GM19240 (cell line): ENCODE data around the gene NDUFB8.
"Not testable (repeated sequence)": the region's sequence is repeated elsewhere in the genome, so short reads cannot be mapped to it uniquely, and the experiment has no call there.

ENCODE experiments used
- DNase-seq: peaks from one replicate; pipeline ENCODE4 v3.0.0; 2011; ENCODE audit warnings: low spot score; ENCODE audit not compliant: insufficient read length

Gene NDUFB8

DNA sequence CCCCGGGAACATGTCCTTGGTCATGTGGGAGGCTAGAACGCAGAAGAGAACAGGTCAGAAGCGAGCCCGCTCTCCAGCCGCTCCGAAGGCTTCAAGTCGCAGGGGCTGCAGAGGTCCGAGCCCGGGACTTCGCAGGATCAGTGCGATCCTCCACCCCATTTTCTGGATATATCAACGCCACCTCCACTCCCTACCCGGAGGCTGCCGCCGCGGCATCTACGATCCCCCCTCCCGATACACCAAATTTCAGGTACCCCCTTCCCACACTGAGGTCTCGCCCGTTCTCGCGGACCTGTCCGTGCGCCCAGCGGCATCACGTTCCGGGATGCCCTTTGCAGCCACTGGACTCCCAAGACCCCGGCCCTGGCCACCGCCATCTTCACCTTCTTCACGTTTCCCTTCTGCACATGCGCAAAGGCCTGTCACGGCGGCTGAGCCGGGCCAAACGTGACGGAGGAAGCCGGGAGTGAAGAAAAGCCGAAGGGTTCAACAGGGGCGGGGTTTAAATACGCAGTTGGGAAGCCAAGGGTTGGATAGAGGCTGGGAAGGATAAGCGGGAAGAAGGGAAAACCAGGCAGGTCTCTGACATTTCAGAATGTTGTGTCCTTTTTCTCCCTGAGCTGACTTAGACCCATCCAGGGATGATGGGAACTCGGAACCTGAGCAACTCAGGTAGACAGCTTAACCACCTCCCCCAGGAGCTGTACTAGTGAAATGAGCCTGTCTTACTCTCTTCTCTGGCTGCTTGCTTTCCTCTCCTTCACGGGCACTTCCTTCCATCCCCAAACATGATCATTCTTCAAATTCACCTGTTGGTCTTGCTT, at the start of gene NDUFB8:
Gene NDUFB8, minus strand, starts transcription at position 397 of the 824 bp plus-strand sequence. Its CDS starts 20 bp downstream, at position 377.
- DNase-seq = peak; percentile 68

DNA sequence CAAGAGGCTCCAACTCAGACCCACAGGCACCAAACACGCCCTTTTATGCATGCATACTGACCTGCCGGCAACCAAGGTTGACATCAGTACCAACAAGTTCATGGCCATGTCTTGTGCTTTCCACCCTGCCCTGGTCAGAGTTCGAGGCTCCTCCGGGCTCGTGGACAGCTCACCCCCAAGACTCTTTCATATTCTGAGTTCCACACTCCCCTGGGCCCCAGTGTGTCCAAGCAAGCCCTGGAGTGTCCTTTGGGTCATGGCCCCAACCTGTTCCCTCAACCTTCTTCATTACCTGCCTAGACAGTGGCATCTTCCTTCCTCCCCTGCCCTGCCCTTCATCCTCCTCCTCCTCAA, 46.6 kb upstream of the NDUFB8 start:
- no peak for DNase-seq

DNA sequence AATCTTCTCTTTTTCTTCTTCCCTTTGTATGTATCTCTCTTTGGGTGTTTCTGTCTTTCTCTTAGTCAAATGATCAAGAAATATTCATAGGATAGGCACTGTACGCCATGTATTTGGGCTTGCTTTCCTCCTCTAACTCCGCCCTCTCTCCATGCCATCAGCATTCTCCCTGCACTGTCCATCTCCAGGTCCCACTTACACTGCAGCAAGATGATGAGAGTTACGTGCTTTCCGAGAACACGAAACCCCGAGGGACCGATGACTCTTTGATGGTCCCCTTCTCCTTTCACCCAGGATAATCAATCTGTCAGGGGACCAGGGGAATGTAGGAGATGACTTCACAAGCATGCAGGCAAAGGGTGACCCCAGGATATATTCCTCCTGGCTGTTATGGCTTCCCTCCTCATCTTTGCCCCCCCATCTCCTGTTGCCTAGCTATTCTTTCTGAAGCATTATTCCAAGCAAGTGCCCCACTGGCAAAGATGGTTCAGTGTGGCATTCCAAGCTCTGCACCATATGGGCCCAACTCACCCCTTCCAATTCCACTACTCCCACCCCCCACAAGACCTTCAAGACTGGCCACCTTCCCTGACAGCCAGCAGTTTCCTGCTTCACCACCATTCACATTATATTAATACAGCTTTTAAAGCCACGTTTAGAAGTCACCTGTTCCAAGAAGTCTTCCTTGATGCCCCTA, 46.1 kb upstream of the NDUFB8 start:
- no peak for DNase-seq

DNA sequence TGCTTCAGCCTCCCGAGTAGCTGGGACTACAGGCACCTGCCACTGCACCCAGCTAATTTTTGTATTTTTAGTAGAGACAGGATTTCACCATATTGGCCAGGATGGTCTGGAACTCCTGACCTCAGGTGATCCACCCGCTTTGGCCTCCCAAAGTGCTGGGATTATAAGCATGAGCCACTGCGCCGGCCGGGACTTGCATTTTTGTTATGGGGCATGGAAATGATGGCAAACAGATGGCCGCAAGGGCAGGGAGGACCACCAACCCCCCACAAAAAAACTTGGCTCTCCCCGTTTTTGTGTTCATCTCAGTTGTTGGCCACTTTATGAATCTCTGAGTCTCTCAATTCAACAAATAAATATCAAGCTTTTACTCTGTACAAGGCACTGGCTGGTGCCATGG, 45.5 kb upstream of the NDUFB8 start:
- DNase-seq = not testable (repeated sequence)

DNA sequence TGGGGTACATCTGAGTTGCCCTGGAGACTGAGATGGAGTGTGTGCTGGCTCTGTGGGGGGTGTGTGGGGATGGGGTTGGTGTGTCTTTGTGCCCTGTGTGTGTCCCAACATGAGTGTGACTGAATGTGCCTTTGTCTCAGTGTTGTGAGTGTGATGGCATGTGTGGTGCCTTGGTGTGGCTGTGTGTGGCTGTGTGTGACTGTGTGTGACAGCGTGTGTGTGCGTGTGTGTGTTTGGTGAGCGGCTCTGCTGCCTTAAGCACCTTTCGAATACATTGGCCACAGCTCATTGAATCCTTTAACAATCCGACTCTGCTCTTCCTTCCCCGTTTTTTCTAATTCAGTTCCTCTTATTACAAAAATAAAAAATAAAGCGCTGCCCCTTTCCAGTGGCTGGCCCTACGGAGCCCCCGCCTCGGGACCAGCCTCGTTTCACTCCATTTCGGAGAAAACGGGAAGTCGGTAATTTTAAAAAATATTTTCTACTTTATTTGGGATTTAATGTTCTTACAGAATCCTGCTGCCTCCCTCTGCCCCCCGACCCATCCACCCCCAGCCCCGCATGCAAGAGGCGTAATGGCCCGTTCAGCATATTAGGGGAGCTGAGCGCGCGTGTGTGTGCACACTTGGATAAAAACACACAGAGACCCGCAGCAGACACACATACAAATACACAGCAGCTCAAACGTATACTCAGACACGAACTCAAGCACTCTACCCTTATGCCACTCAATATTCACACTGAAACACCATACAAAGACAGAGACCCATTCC, 41.6 kb upstream of the NDUFB8 start:
- DNase-seq = no peak

DNA sequence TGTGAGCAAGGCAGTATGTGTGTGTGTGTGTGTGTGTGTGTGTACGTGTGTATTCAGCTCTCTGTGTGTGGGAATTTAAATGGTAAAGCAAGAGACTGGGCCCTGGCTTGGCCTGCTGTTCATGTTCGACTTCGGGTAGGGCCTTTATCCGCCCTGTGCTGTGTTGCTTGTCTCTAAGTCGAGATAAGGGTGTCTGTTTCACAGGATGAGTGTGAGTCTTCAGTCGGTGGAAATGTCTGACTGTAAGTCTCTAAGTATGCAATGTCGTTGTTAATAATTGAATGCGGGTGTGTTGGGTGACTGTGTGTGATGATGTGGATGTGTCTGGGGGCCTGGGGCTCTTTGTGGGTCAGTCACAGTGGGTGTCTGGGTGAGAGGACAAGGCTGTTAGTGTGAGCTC, 40.8 kb upstream of the NDUFB8 start:
- DNase-seq = no peak

DNA sequence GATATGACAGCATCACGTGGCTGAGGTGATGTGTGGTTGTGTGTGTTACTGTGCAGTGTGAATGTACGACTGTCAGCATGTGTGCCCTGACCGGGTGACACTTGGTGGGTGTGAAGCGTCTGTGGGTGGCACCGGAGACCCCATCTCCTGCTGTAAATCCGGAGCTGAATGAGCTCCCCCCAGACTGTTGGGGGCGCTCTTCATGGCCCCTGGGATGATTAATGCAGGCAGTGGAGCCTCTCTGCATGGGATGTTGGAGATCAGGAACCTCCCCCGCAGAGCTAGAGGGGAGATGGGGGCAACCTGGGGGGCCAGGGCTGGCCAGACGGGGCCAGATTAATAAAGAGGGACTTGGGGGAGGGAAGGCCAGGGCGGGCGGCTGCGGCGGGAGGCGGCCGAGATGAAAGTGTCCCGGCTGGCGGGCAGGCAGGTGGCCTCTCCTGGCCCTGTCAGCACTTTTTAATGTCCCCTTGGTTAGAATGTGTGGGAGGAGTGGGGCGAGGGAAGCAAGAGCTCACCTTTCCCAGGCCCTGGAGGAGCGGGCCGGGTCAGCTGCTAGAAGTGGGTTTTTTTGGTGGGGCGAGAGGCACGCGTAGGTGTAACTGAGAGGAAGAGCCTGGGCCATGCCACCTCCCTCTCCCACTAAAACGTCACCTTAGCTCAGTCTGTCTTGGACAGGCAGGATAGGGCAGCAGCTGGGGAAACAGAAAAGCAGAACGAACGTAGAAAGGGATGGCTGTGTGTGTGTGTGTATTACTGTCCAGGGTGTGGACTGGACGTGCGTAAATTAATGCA, 40.2 kb upstream of the NDUFB8 start:
- no peak for DNase-seq

DNA sequence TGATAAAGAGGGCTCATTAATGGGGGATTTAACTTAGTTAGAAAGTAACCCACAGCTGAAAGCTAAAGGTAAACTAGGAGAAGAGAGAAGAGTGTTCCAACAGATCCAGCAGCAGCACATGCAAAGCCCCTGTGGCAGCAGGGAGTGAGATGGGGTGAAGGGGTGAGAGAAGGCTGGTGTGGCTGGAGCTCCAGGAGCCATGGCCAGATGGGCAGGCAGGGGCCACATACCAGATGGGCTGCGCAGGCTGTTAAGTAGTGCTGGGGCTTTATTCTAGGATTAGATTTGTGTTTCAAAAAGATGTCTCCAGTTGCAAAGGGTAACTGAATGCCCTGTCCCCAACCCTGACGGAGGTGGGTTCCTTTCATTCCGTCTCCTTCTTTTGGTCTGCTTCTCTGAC, 39.2 kb upstream of the NDUFB8 start:
- DNase-seq = no peak

DNA sequence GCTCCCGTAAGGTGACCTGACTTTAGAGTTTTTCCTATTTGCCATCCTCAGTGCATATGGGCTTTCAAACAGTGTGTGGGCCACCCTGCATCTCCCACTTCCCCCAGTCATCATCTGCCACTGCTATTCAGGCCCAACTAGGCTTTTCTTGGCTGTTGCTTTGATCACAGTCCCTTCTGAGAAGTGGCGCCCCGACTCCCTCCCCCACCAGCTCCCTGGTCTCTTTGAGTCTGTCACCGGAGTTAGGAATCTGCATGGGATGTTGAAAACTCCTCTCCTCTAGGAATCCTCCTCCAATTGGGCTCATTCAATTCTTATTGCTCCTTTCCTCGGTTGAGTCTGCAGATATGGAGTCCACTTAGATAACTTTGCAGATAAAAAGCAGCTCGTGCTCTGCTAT, 38.2 kb upstream of the NDUFB8 start:
- no peak for DNase-seq

DNA sequence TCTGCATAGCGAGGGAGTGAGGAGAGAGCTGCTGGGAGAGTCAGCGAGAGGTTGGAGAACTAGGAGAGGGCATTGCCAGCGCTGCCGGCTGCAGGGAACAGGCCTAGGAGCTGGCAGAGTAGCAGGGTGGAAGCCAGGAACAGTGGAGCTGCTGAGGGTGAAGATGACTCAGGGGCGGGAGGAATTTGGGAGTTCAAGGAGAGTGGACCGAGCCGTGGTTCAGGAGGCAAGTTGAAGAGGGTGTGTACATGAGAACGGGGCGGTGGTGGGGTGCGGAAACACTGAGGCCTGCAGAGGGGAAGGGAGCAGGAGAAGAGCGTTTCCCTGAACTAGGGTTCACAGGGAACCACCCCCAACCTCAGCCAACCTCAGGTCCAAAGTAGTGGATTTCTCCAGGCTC, 37.6 kb upstream of the NDUFB8 start:
- DNase-seq = no peak

DNA sequence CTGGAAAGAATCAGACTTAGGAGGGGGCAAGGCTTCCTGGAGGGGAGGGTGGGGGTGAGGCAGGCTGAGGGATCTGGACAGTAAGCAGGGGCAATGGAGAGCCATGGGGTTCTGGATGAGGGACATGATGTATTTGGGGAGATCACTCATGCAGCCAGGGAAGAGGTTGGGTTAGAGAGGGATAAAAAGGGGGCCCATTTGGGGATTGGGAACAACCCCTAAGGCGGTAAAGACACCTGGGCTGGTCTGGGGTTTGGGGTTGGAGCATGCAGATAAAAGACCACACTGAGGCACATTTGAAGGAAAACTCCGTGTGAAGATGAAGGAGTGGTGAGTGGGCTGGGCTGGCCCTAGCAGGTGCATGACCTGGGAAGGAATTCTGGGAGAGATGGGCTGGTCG, 36.9 kb upstream of the NDUFB8 start:
- no peak for DNase-seq

DNA sequence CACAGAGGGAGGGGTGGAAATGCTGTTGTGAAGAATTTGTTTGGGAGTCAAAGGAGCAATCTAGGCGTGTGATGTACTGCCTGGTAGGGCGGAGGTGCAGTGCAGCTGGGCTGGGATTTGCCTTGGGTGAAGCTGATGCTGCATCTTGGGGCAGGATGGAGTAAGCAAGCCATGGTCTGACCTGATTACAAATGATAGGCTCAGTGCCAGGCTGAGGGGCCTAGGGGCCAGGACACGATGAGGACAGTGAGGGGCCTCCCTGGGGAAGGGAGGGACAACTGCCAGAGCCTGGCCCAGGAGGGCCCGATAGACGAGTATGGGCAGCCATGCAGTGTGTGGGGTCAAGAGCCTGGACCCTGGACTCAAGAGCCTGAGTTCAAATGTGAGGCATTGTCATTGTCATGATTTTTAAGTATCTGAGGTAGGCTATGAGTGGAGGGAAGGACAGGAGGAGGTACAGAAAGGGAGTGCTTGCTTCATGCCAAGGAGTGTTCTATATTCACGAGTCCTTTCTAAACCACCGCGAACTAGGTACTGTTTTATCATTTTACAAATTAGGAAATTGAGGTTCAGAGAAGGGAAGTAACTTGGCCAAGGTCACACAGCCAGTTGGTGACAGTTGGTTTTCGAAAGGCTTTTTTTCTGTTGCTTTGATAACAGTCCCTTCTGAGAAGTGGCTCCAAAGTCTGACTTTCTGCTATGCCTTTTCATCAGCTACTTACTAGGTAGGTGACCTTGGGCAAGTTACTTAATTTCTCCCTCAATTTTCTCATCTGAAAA, 35.7 kb upstream of the NDUFB8 start:
- DNase-seq = no peak

DNA sequence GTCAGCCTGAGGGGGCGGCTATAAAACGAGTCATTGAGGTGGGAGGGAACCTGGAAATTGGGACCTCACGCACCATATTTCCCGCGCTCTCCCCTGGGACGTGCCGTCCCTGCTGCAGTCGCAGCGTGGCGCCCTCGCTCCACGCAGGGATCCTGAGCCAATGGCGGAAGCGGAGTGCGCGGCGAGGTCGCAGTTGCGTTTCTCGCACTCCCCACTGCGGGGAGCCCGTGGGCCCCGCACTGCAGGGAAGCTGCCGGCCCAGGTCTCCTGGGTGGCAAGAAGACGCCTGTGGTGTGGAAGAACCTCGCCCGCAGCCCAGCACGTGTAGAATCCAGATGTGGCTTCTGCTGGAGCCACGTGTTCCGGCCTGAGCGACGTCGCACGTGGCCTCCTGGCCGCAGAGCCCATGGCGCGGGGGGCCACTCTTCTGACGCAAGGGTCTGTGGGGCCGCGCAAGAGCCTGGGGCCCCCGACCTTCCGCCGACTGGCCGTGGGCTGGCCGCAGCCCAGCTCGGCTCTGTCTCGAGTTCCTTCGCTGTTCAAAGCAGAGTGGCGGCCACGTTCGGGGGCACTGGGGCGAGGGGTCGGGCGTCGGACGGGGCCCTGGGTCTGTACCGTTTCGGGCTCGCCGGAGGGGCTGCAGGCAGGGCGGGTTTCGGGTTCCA, 32.5 kb upstream of the NDUFB8 start:
- peak; percentile 87 for DNase-seq

DNA sequence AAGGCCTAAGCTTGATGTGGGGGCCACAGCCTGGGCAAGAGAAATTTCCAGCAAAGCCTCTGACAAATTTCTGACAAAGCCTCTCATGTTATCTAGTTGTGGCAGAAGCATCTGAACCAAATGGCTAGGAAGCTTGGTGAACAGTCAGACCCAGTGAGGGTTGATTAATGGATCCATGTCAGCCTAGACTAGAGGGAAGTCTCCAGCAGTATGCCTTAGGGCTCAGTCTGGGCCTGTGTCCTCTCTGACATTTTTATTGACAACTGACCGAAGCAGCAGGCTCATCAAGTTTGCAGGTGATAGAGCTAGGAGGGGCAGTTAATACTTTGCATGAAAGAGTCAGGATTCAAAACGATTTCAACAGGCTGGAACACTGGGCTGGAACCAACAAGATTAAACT, 31.3 kb upstream of the NDUFB8 start:
- DNase-seq = no peak

DNA sequence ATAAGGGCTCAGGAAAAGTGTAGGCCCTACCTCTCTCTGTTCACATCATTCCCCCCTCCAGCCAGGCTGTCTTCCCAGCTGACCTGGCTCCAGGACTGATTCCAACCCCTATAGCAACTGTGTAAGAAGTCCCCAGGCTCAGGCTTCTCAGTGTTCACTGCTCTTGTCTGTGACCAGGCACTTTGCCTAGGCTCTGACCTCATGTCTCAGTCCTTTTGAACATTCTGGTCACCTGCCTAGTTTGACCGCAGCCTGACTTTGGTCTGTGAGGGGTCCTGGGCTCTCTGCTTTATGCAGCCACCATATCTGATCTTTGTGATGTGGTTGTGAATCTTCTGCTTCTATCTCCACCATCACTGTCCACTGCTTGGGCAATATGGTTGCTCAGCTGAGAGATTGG, 30.6 kb upstream of the NDUFB8 start:
- no peak for DNase-seq

DNA sequence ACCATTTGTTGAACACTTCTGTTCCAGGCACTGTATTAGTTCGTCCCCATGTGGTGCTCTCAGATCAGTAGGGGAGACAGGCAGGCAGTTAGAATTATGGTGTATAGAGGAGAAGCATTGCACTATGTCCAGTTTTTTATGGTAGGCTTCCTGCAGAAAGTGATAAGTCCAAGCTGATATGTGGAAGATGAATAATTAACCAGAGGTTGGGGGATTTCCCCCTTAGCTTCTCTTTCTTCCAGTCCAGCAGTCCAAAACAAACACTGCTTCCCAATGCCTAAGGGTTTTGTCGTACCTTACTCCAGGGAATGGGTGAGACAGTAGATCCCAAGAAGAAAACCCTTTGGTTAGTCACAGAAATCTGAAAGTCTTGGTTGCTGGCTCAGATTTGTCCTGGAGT, 25.2 kb upstream of the NDUFB8 start:
- DNase-seq = no peak

DNA sequence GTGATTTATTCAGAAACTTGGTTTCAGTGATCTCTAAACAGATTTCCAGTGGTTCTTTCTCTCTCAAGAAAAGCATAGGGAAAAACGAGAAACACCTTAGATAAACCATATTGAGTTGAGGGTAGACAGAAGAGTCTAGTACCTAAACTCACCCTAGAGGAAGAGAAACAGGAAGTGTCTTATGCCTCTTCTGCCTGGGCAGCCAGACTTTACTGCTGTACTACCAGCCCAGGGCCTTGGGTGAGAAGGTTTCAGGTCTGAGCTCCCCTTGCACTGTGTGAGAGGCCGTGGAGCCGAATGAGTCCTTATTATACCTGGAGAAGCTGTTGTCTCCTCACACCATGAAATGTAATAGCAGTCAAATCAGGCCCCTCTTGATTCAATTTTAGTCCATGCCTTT, 24.3 kb upstream of the NDUFB8 start:
- no peak for DNase-seq

DNA sequence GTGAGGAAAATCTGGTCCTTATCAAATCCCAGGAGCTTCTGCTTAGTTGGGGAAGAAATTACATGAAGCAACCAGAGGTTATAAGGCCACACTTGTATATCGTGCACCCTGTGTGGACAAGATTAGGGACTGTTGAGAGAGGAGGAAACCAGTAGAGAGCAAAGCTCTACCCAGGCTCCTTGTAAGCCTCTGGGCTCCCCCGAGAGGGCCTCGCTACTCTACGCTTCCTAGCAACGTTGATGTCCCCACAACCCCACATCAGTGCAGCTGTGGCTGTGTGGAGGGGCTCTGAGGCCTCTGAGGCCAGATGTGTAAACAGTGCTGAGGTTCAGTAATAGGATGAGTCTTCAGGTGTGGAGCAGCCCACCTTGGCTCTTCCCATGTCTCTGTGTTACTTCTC, 22.1 kb upstream of the NDUFB8 start:
- DNase-seq = no peak

DNA sequence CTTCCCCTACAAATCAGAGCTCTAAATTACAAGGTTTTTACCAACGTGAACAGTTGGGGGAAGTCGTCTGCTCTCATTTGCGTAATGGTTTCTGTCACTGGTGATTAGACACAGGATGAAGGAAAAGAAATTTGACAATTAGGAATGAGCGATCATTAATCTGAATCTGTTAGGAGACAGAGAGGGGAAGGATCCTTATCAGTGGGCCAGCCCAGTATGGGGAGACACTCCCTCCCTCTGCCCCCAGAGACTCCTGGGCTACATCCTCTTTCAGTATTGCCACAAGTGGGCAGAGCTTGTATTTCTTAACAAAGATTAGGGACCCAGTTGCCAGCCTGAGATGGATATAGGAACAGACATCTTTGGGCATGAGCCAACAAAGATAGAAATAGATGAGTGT, 21.5 kb upstream of the NDUFB8 start:
- no peak for DNase-seq

DNA sequence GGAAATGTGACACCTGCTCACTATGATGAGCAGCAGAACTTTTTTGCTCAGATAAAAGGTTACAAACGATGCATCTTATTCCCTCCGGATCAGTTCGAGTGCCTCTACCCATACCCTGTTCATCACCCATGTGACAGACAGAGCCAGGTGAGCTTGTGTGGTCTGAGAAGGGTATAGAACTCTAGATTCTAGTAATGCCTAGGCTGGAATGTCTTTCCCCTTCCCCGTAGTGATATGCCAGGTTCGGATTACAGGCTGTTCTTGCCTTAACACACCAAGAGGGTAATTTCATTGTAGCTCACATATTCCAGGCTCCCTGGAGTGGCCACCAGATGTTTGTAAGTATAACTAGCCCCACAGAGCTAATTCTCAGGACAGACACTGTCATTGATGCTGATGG, 15.3 kb upstream of the NDUFB8 start:
- DNase-seq = no peak
